ENCODE data around the gene PTPRB.

- TF ChIP-seq RAD21 (IDR thresholded peaks at IDR 0.05; ENCODE audit: low read depth) (no peak), ZBTB33 (IDR thresholded peaks at IDR 0.05; ENCODE audit: extremely low read depth, insufficient replicate concordance, low read length) (no peak), EZH2 (IDR thresholded peaks at IDR 0.05) (no peak), CTCF (IDR thresholded peaks at IDR 0.05 in 2 of 3, conservative IDR thresholded peaks at IDR 0.05 in 1 of 3; ENCODE audit: borderline replicate concordance in 1 of 3, insufficient read depth in 1 of 3, low read depth in 2 of 3, low read length in 2 of 3) (no peak), ZFX (IDR thresholded peaks at IDR 0.05) (no peak), POLR2AphosphoS5 (IDR thresholded peaks at IDR 0.05; ENCODE audit: low read depth, low read length) (no peak)
Measured at GRCh38 chr12:70670948-70671347, 33.7 kb upstream of the PTPRB start.
